Right forelimb (tissue), 1 donor: ENCODE results near the gene NTM.
"Not testable (repeated sequence)": the region's sequence is repeated elsewhere in the genome, so short reads cannot be mapped to it uniquely, and the experiment has no call there.

ENCODE experiments used
- DNase-seq: peaks from one replicate; pipeline ENCODE4 v3.0.0-alpha.2; 2018

NTM gene

DNA sequence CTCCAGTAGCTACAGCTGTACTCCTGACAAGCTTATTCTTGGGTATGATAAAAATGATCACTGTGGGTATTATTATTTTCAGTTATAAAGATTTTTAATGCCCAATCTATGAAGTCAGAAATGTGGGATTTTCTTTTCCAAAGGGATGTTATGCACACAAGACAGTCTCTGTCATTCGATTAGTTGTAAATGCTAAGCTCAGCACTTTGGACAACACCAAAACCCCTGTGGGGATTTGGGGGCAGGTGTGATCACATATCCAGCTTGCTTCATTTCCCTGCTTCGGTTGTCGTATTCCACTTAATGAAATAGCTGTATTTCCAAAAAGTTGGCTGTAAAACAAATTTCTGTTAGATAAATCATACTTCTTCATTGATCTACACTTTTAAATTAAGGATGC, 931.5 kb downstream of the NTM start:
- DNase-seq = no peak

DNA sequence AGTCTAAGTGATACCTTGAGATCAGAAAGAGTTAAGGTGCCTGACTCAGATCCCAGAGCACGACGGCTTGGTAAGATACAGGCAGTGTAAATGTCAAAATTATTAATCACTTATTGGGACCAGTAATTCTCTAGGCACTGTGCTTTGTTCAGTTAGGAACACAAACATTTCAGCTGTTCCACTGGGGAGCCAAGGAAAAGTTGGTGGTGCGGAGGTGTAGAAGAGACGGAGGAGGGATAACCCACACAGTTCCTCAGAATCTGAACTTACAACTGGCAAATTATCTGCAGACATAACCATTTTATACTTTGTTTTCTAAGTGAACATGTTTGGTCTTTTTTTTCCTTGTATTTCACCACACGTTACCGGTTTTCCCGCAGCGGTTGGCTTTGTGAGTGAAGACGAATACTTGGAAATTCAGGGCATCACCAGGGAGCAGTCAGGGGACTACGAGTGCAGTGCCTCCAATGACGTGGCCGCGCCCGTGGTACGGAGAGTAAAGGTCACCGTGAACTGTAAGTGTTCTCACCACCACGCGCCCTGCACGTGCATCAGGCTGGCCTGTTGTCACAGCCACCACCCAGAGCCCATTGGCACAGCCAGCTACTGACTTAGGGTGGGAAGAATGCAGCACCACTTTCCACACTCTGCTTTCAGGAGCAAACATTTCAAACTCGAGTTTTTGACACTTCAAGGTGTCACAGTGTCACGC, 937.0 kb downstream of the NTM start:
- no peak for DNase-seq

DNA sequence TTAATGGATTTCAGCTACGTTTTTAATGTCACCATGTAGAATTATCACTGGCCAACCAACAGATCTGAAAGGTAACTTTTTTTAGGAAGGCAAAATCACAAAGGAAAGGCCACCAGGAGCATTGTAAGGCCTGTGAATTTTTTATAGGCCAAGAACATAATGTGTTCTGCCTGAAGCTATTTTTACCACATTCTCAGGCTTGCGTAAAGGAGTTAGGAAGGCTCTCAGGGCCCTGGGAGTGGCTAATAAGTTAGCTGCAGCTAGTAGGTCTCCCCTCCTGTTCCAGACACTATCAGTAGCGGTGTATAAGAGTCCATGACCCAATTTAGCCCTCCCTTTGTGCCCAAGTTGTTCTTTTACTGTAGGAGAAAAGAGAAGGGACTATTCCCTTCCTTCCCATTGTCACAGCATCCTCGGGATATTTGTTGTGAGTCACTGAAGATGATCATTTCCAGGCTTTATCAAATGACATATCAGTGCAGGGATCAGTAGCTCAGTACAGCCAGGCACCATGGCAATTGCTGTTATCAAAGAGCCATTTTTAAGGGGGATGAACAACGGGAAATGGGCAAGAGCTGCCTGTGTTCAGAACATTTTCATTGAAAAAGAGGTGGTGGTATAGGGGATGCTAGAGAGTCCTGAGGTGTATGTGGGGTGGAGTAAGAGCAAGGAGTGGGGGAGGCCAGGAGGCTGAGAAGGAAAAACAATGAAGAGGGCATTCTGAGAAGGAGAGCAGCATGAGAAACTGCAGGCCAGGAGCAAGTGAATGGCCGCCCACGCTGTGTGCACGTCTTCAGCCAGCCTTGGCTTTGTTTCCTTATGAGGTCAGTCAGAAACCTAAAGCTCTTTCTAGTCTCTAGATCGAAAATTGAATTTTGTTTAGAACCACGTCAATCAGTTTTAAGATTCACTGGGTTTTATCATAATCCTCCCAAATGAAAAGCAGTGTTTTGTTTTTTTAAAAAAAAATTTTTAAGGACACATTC, 940.3 kb downstream of the NTM start:
- DNase-seq = no peak

DNA sequence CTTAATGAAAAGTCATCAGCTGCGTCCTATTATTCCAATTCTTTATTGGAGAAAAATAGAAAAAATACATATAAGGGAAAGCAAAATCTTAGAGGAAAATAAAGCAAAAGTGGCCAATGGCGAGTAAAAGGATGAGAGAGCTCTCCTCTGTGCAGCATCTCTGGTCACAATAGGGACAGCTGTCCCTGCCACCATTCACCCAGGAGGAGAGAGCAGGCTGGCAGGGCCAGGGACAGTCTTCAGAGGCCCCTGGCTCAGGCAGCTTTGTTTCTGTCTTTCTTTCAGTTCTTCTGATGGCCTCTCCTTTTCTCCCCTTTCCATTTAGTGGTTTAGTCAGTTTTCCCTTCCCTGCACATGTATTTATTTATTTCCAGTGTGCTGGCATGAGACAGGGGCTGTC, 941.3 kb downstream of the NTM start:
- DNase-seq = no peak

DNA sequence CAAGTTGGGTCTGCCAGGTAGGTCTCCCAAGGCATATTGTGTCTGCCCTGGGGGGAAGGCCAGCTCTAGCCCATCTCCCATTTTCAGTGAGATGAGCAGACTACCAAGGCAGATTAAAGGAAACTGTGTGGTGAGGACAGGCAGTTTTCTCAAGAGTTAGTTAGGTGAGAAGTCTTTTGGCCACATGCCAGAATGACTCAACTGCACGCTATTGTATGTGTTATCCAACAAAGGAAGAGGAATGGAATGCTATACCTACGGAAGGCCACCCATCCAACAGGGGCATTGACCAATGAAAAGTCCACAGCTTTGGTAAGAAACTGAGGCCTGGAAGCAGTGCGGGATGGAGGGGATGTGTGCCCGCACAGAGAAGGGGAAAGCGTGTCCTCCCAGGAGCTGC, 941.7 kb downstream of the NTM start:
- DNase-seq = no peak

DNA sequence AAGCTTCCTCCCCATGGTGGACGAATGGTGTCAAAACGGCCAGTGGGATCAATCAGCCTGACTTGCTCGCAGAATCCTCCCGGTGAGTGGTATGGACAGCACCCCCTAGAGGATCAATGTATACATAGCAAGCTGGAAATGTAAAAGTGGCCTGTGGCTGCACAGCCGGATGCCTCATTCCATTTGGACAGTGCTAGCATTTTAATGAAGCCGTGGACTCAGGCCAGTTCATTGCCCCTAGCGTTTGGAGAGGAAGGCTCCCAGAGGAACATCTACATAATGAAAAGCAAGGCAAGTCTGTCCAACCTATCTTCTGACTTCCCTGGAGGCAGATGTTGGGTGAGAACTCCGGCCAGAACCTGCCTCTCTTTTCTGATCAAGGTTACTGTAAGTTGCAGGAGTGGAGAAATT, 942.3 kb downstream of the NTM start:
- DNase-seq = no peak

DNA sequence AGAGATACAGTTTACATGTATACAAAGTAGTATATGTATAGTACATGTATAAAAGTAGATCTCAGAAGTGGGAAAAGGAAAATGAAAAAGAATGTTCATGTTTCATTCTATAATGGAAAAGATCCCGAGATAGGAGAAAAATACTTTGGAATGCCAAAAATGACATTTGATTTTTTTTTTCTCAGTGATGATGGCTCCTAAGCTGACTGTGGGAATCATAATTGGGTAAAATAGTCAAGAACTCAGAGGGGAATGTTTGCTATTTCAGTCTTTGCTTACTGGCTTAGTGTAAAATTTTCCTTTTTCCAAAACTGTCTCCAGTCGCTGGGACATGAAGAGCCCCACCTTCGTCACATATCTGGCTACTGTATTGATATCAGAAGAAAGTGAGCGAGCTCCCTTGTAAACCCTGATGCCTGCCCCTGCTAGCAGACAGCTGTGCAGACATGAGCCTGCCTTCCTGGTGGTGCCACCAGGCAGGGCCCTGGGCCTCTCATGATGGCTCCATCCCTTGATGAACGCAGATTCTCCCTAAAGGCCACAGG, 944.6 kb downstream of the NTM start:
- no peak for DNase-seq

DNA sequence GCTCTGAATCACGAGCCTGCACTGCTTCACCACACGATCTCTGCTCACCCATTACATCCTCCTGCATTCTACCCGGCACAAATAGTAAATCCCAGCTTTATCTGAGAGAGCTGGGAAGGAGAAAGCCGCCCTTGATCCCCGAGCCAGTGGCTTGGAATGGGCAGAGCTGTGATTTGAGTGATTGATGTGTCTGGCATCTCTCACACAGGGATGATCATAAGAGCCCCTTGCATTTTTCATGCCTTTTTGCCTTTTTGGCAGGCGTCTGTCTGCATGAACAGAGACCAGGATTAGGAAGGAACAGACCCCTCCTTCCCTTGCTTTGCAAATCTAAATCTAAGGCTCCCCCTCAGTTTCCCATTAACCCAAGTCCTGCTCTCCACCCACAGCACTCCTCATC, 945.3 kb downstream of the NTM start:
- no peak for DNase-seq

DNA sequence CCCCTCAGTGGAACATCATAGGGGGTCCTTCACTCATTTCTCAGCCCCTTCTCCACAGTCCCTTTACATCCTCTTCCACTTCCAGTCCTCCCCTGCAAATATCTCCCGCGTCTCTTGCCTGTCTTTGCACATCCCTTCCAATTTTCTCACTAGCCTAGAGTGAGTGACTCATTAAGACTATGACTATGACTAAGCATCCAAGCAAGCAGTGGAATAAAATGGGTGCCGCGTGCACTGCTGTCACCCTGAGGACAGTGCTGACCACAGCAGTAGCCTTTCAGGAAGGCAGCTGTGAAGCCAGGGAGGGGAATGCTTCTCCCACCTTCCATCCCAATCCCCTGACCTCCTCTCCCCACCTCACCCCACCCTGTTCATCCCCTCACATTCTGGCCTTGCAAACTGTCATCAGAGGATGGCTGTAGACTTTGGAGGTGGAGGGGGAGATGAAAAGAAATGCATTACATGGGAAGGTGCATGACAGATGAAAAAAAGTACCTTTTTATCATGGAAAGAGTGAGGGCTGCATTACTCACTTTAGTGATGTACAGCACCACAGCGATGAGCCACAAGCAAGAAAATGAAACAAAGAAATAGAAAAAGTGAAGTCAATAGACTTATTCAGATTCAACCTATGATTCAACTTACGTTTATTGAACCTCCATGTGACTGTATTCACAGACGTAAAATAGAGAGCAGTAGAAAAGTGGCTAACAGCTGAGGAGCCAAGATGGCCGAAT, 948.2 kb downstream of the NTM start:
- no peak for DNase-seq

DNA sequence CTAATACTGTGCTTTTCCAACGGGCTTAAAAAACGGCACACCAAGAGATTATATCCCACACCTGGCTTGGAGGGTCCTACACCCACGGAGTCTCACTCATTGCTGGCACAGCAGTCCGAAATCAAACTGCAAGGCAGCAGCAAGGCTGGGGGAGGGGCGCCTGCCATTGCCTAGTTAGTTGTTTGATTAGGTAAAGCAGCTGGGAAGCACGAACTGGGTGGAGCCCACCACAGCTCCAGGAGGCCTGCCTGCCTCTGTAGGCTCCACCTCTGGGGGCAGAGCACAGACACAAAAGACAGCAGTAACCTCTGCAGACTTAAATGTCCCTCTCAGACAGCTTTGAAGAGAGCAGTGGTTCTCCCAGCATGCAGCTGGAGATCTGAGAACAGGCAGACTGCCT, 949.0 kb downstream of the NTM start:
- DNase-seq = not testable (repeated sequence)

DNA sequence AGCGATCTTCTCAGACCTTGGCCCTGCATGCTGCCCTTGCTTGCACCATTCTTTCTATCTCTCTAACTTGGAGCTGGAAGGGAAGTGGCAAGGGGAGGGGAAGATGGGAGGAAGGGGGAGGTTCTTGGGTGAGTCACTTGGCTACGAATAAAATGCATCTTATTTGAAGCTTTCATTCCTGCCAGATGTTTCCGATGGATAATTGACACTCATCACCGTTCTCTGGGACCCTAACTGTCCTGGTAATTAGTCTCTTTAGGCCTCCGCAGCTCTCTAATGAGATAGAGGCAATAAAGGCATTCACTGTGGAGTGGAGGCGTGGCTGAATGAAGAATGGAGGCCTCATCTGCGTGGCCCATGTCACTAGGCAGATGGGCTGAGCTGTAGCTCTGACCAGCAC, 960.1 kb downstream of the NTM start:
- DNase-seq = no peak

DNA sequence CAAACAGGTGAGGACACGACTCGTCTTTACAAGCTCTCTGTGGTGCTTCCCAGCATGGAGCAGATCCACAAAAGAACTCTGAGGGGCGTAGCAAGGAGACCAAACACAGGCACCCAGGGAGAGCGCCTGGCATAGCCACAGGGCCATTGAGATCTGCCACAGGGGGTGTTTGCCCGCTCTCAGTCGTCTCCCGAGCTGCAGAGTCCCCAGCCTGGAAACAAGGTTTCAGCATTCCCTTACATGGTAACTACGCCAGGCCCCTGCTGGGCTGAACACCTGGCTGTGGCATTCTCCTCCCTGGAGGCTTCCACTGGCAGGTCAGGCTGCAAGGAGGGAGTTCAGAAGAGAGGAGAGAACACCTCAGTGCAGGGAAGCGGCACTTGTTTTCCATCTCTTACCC, 962.1 kb downstream of the NTM start:
- no peak for DNase-seq

DNA sequence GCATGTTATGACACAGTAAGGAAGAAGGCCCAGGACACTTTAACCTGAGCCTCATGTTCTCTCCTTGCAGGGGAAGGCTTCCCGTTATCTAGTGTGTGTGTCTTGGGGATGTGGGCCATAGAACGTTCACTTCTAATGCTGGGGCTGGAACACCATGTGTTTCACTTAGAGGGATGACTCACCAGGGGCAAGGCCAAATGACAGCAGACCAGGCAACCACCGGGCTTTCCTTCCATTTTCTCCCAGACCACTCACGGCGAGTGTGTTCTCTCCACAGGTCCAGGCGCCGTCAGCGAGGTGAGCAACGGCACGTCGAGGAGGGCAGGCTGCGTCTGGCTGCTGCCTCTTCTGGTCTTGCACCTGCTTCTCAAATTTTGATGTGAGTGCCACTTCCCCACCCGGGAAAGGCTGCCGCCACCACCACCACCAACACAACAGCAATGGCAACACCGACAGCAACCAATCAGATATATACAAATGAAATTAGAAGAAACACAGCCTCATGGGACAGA, 964.4 kb downstream of the NTM start:
- DNase-seq = no peak

DNA sequence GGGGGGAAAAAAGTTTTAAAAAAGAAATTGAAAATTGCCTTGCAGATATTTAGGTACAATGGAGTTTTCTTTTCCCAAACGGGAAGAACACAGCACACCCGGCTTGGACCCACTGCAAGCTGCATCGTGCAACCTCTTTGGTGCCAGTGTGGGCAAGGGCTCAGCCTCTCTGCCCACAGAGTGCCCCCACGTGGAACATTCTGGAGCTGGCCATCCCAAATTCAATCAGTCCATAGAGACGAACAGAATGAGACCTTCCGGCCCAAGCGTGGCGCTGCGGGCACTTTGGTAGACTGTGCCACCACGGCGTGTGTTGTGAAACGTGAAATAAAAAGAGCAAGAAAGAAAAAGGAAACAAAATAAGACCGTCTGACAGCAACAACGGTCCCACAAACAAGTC, 964.9 kb downstream of the NTM start:
- DNase-seq = no peak

DNA sequence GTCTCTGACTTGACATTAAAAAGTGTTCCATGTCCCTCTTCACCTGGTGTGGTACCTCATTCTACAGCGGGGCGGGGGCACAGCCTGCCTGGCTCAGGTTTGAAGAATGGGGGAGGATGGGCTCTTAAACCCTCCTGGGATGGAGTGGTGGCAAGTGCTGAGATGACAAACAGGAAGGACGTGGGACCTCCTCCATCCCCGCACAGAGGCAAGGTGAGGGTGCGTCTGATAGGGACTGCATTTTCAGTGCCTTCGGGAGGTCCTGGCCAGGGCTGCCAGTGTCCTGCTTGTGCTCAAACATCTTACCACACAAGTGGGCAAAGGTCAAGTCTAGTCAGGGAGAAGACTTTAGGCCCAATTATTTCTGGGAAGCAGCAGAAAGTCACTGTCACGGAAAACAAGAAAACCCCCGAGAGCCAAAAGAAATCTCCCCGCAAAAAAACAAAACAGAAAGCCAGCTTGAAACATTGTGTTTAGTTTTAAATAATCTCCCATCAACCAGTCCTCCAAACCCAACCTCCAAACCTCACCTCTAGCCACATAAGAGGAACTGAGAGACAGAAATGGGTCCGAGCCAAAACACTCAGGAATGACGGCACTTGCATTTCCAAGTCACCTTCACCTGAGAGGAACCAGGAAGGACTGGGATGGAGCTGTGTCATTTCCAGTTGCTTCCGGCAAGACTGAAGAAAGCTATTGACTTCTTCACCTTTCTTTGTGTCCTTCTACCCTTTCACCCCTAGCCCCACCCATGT, 966.5 kb downstream of the NTM start:
- DNase-seq = no peak

DNA sequence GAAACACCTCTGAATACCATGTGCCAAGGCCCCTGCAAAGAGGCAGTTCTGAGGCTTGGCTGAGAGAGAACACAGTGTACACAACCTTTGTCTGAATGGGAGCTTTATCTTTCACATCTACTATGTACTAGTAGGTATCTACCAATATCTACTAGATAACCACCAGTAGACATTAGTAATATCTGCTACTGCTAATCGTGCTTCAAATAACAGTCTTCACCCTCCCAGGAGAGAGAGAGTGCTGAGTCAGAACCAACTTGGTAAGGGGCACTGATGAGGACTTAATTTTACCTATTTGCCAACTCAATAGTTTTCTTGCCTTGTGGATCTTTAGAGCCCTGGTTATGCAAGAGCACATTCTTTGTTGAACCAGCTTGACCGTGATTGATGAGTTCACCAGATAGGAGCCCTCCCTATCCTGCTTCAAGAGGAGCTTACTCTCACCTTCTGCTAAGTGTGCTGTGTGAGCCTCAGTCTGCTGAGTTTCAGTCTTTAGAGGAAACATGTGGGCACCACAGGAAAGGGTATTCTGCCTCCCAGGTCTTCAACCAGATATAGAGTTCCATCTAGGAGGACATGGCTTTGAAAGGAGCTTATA, 967.5 kb downstream of the NTM start:
- no peak for DNase-seq

DNA sequence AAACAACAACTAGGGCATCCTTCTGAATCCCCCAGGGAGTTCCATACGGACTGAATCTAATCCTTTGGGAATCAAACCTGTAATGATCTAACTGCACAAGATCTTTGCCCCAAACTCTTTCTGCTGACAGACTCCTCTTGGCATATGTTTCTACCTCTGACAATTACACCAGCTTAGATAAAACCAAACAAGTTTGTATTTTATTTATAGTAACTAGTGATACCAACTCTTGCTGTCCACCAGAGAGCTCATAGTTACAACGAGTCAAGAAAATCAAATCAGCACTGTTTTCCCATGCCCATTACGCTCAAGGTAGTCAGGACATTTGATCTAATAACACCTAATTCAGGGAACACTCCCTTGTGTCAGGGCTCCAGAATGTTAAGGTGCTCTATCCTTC, 972.0 kb downstream of the NTM start:
- no peak for DNase-seq

DNA sequence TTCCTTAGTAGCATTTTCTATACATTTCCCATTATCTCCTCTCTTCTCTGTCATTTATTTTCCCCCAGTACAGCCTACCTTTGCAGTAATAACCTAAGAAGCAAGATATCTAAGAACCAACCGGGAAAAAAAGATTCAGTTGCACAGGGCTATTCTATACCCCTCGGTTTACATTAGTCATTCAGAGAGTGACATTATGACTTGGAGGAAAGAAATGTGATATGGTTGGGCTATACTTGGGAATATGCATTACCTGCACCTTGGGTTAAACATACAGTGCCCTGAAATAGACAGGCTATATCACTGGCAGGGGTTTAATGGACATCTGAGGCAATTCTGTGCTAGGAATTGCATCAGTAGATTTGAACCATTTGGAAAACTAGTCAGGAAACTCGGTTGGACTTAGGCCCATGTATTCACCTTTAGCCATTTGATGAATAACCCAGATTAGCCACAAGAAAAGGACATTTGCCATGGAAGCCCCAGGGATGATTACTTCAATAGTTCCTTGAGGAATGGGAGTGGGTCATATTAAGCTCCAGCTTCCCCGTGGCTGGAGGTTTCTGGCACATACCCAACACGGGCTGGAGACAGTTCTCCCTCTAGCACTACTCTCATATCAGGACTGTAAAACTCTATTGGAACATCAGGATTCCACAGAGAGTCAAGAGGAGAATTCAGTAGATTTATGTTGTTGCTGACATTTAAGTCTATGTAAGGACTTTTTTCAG, 973.2 kb downstream of the NTM start:
- DNase-seq = no peak

DNA sequence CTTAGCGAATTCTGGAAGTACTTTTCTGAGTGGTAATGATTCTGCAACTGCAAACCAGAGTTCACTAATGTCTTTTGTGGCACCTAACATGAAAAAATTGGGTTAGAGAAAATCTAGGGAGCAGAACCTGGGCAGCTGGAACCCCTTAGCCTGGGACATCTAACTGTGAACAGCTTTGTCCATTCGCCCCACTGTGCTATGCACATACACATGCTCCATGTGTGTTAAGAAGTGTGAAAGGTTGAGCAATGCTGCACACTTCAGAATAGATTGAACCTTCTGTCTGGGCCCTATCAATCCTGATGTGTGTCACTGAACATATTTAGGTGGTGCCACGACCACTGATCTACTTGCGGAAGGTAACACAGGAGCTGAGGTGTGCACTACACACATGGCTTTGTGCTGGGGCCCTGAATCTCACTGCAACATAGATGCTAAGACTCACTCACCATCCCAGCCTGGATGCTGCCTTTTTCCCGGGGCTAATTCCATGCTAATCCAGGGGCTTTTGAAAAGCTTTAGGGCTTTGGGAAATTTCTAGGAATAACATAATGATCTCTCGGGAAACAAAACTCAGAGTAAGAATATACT, 976.2 kb downstream of the NTM start:
- DNase-seq = no peak
